Measurements from ENCODE around the gene APMAP. TPM values are rescaled to one million over a fixed set of nuclear protein-coding genes. Genes with fewer than 3 reads are reported as not detected.

The APMAP gene
- total and polyA plus RNA-seq, 10 of the 15 experiments (the other 5 are each of a cell fraction or from before 2014, with no cell fraction given), result 12.1 to 60.2 (median 32.7) TPM

DNA sequence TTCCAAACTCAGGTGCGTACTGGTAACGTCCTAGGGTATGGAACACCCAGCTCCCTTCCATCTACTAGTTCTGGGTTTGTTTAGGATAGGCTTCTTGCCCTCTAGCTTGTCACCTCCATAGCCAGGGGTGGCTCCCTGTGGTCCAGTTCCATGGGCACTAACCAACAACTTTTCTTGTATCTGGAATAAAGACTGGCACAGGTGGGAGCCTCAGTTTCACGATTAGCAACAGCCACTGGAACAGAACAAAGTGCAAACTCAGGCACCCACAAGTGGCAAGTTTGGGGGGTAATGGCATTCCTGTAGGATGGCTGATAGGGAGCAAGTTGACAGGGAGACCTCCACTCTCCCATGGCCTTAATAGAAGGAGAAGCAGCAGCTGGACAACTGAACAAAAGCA, 5.6 kb upstream of the APMAP start:
- H3K27ac ChIP-seq (ENCODE audit: control insufficient read depth, insufficient read depth), result no peak overlapping the region
- ChIA-PET RAD21 (ENCODE audit: unreplicated experiment) (interaction anchor here (1.0 to 2.1 kb wide), 2 partner anchors 38 to 67 kb away, joined by 3 to 14 read pairs; no protein-coding TSS in a partner anchor), CTCF (interaction anchor here (0.8 to 13.8 kb wide), 4 partner anchors 62 to 401 kb away, joined by 3 to 244 read pairs (median 4); partner anchors contain the start of gene ACSS1), SMC1A (ENCODE audit: uncharacterized antibody, unreplicated experiment) (interaction anchor here (0.7 to 2.1 kb wide), 4 partner anchors 24 to 77 kb away, joined by 3 to 7 read pairs (median 3); no protein-coding TSS in a partner anchor), POLR2A (interaction anchor here (0.6 to 1.1 kb wide), 3 partner anchors 43 to 64 kb away, joined by 3 read pairs; no protein-coding TSS in a partner anchor)
- H2AFZ ChIP-seq (ENCODE audit: control insufficient read depth, low read depth, low read length), result no peak overlapping the region
- intact Hi-C loops (cut with micrococcal nuclease; ENCODE audit: unreplicated experiment) (loop anchor here (5.0 kb wide), 1 partner anchor 289 kb away; no protein-coding TSS in a partner anchor), in situ Hi-C loops (cut with MboI) (no loop called here)
- no peak for ATAC-seq
- H3K9me3 ChIP-seq (replicated peaks; ENCODE audit: control insufficient read depth, insufficient read depth, low read length), result no peaks in the 10 kb centered on the region
- no peak overlapping the region for H3K9ac ChIP-seq (ENCODE audit: control insufficient read depth, insufficient read depth, low read length)
- H3K27me3 ChIP-seq (replicated peaks in 1 of 2; ENCODE audit: control insufficient read depth in 2 of 2, insufficient read depth in 2 of 2, low read length in 1 of 2), result no peaks in the 10 kb centered on the region
- DNase-seq (ENCODE audit: low read depth, low spot score), result no peak
- H3K4me2 ChIP-seq (ENCODE audit: control insufficient read depth, insufficient read depth), result no peak overlapping the region
- no TSS peak for BruUV-seq (replicated peaks)
- H3K4me3 ChIP-seq, result no peak overlapping the region
- TF ChIP-seq RELA (IDR thresholded peaks at IDR 0.05; ENCODE audit: borderline replicate concordance, partially characterized antibody), result no peak
- TF ChIP-seq NR2F1 (conservative IDR thresholded peaks at IDR 0.05), result no peak
- no peak for TF ChIP-seq PML (IDR thresholded peaks at IDR 0.05; ENCODE audit: low read length)
- TF ChIP-seq NR2C1 (IDR thresholded peaks at IDR 0.05), result no peak
- no peak for TF ChIP-seq BCL11A (IDR thresholded peaks at IDR 0.05; ENCODE audit: low read depth, low read length)
- no peak for TF ChIP-seq NFYA (IDR thresholded peaks at IDR 0.05; ENCODE audit: borderline replicate concordance, low read depth, low read length)
- no peak for TF ChIP-seq TCF3 (IDR thresholded peaks at IDR 0.05; ENCODE audit: borderline replicate concordance, insufficient read depth, low read depth, low read length)
- TF ChIP-seq ATF7 (IDR thresholded peaks at IDR 0.05; ENCODE audit: low read depth), result no peak
- TF ChIP-seq POLR2AphosphoS2 (IDR thresholded peaks at IDR 0.05; ENCODE audit: low read depth, low read length), result no peak
- TF ChIP-seq TCF12 (IDR thresholded peaks at IDR 0.05; ENCODE audit: low read depth, low read length), result no peak
- no peak for TF ChIP-seq RB1 (IDR thresholded peaks at IDR 0.05; ENCODE audit: borderline replicate concordance)
- TF ChIP-seq, protein P1, sequence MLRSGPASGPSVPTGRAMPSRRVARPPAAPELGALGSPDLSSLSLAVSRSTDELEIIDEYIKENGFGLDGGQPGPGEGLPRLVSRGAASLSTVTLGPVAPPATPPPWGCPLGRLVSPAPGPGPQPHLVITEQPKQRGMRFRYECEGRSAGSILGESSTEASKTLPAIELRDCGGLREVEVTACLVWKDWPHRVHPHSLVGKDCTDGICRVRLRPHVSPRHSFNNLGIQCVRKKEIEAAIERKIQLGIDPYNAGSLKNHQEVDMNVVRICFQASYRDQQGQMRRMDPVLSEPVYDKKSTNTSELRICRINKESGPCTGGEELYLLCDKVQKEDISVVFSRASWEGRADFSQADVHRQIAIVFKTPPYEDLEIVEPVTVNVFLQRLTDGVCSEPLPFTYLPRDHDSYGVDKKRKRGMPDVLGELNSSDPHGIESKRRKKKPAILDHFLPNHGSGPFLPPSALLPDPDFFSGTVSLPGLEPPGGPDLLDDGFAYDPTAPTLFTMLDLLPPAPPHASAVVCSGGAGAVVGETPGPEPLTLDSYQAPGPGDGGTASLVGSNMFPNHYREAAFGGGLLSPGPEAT (IDR thresholded peaks at IDR 0.05; ENCODE audit: low read depth), result no peak
- TF ChIP-seq MEF2A (IDR thresholded peaks at IDR 0.05; ENCODE audit: insufficient read depth, low read depth, low read length), result no peak
- TF ChIP-seq BACH1 (IDR thresholded peaks at IDR 0.05; ENCODE audit: borderline replicate concordance), result no peak
- no peak for TF ChIP-seq ZZZ3 (IDR thresholded peaks at IDR 0.05; ENCODE audit: control insufficient read depth, insufficient read length, low read depth)
- no peak for TF ChIP-seq ZNF217 (IDR thresholded peaks at IDR 0.05)
- TF ChIP-seq, protein P2, sequence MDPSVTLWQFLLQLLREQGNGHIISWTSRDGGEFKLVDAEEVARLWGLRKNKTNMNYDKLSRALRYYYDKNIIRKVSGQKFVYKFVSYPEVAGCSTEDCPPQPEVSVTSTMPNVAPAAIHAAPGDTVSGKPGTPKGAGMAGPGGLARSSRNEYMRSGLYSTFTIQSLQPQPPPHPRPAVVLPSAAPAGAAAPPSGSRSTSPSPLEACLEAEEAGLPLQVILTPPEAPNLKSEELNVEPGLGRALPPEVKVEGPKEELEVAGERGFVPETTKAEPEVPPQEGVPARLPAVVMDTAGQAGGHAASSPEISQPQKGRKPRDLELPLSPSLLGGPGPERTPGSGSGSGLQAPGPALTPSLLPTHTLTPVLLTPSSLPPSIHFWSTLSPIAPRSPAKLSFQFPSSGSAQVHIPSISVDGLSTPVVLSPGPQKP (IDR thresholded peaks at IDR 0.05; ENCODE audit: low read depth, low read length), result no peak
- TF ChIP-seq NFXL1 (IDR thresholded peaks at IDR 0.05; ENCODE audit: borderline replicate concordance), result no peak
- TF ChIP-seq CREB1 (IDR thresholded peaks at IDR 0.05; ENCODE audit: low read depth), result no peak
- H3K36me3 ChIP-seq (ENCODE audit: control insufficient read depth in 2 of 2, insufficient read depth in 2 of 2, low read length in 1 of 2), result no peaks in the 10 kb centered on the region
- no peak for FAIRE-seq
- H4K20me1 ChIP-seq (ENCODE audit: control insufficient read depth, insufficient read depth), result no peaks in the 10 kb centered on the region
- H3K4me1 ChIP-seq (ENCODE audit: control insufficient read depth, insufficient read depth, low read length), result no peaks in the 10 kb centered on the region
- H3K79me2 ChIP-seq (ENCODE audit: control insufficient read depth, insufficient read depth, low read length), result no peaks in the 10 kb centered on the region
- WGBS (ENCODE audit: insufficient coverage, insufficient replicate concordance, low lambda C conversion rate, missing lambda C conversion rate), result 64% methylated on average over 3 of the region's 3 CpGs
